Loucy (cell line): ENCODE data around the gene BSN.

Source experiments
- H2AFZ ChIP-seq: fragments of 200-600 bp; sonication (generic); 2 replicates; pipeline ENCODE4 v1.6.0; 2016; ENCODE audit warnings: antibody characterized with exemption, mild to moderate bottlenecking, low read length, moderate library complexity
- H3F3A ChIP-seq: fragments of 200-600 bp; 2 replicates; pipeline ENCODE4 v1.6.0; 2016; ENCODE audit warnings: antibody characterized with exemption, low read depth, mild to moderate bottlenecking
- H3K27me3 ChIP-seq: fragments of 200-600 bp; sonication (generic); 2 replicates; pipeline ENCODE4 v1.6.1; 2014; ENCODE audit warnings: low read length, mild to moderate bottlenecking; ENCODE audit not compliant: insufficient read depth, poor library complexity, severe bottlenecking
- H3K36me3 ChIP-seq: fragments of 200-600 bp; sonication (generic); 2 replicates; pipeline ENCODE4 v1.6.1; 2016; ENCODE audit warnings: low read length; ENCODE audit not compliant: insufficient read depth
- H3K4me1 ChIP-seq: fragments of 200-600 bp; sonication (generic); 2 replicates; pipeline ENCODE4 v1.5.1; 2014; ENCODE audit warnings: low read length, mild to moderate bottlenecking; ENCODE audit not compliant: insufficient read depth, poor library complexity, severe bottlenecking
- H3K4me2 ChIP-seq: fragments of 200-600 bp; sonication (generic); 2 replicates; pipeline ENCODE4 v1.6.0; 2014; ENCODE audit warnings: antibody characterized with exemption, low read length, low read depth, mild to moderate bottlenecking; ENCODE audit not compliant: poor library complexity, severe bottlenecking
- H3K4me3 ChIP-seq: fragments of 200-600 bp; sonication (generic); 2 replicates; pipeline ENCODE4 v1.5.1; 2014; ENCODE audit warnings: low read length, mild to moderate bottlenecking, mixed read lengths; ENCODE audit not compliant: poor library complexity, severe bottlenecking
- H3K79me2 ChIP-seq: fragments of 200-600 bp; sonication (generic); 2 replicates; pipeline ENCODE4 v1.6.1; 2014; ENCODE audit warnings: low read length; ENCODE audit not compliant: insufficient read depth
- H3K9ac ChIP-seq: fragments of 200-600 bp; sonication (generic); 2 replicates; pipeline ENCODE4 v1.6.0; 2014; ENCODE audit warnings: mild to moderate bottlenecking, low read depth, low read length, moderate library complexity; ENCODE audit not compliant: poor library complexity, severe bottlenecking
- H3K9me2 ChIP-seq: fragments of 200-600 bp; sonication (generic); replicated peaks from 2 replicates; pipeline ENCODE4 v1.6.1; 2016; ENCODE audit warnings: low read depth, low read length, mixed read lengths
- H3K9me3 ChIP-seq: fragments of 200-600 bp; sonication (generic); 2 replicates; pipeline ENCODE4 v1.6.1; 2014; ENCODE audit warnings: mild to moderate bottlenecking, antibody characterized with exemption, low read length, low read depth; ENCODE audit not compliant: insufficient read depth
- H4K20me1 ChIP-seq: fragments of 200-600 bp; sonication (generic); 2 replicates; pipeline ENCODE4 v1.6.0; 2014; ENCODE audit warnings: antibody characterized with exemption, low read length, mild to moderate bottlenecking; ENCODE audit not compliant: insufficient read depth, poor library complexity, severe bottlenecking
- CTCF ChIP-seq: fragments of 200-600 bp; sonication (generic); conservative IDR thresholded peaks from 2 replicates; pipeline ENCODE4 v1.5.1; 2014; ENCODE audit warnings: mild to moderate bottlenecking, antibody characterized with exemption, low read length
- EZH2phosphoT487 ChIP-seq: fragments of 200-600 bp; IDR thresholded peaks from 2 replicates; pipeline ENCODE4 v1.6.1; 2018; ENCODE audit warnings: antibody characterized with exemption, mild to moderate bottlenecking, moderate library complexity, borderline replicate concordance

The BSN gene

GRCh38 chr3:49611291-49611690, 57.0 kb downstream of the BSN start:
- Histone ChIP-seq H3K79me2 (no peaks in the 10 kb centered on the region), H3K9me2 (no peaks in the 10 kb centered on the region), H4K20me1 (no peaks in the 10 kb centered on the region), H3K4me2 (no peak overlapping the region), H3K4me3 (no peak overlapping the region), H3K4me1 (no peaks in the 10 kb centered on the region), H3K9me3 (no peaks in the 10 kb centered on the region), H3K9ac (no peak overlapping the region), H3K36me3 (no peaks in the 10 kb centered on the region), H3K27me3 (no peaks in the 10 kb centered on the region), H2AFZ (no peak overlapping the region), H3F3A (no peaks in the 10 kb centered on the region)
- no peak for TF ChIP-seq CTCF
- no peak for TF ChIP-seq EZH2phosphoT487

- H4K20me1 ChIP-seq = no peaks in the 10 kb centered on the region
- H3K4me3 ChIP-seq = no peak overlapping the region
- H3K36me3 ChIP-seq = no peaks in the 10 kb centered on the region
- no peak overlapping the region for H2AFZ ChIP-seq
- H3K9me3 ChIP-seq = no peaks in the 10 kb centered on the region
- no peaks in the 10 kb centered on the region for H3K79me2 ChIP-seq
- H3K9ac ChIP-seq = no peak overlapping the region
- H3K9me2 ChIP-seq = no peaks in the 10 kb centered on the region
- H3K27me3 ChIP-seq = no peaks in the 10 kb centered on the region
- no peak overlapping the region for H3K4me2 ChIP-seq
- no peaks in the 10 kb centered on the region for H3F3A ChIP-seq
- TF ChIP-seq EZH2phosphoT487 (no peak), CTCF (no peak)
- H3K4me1 ChIP-seq = no peaks in the 10 kb centered on the region
These were observed 57.4 kb downstream of the BSN start for GRCh38 chr3:49611719-49612118.

GRCh38 chr3:49614936-49615335, 60.7 kb downstream of the BSN start:
- Histone ChIP-seq H3K4me3 (no peak overlapping the region), H3K79me2 (no peaks in the 10 kb centered on the region)
- TF ChIP-seq CTCF (no peak), EZH2phosphoT487 (no peak)

More at GRCh38 chr3:49614936-49615335, 60.7 kb downstream of the BSN start:
- Histone ChIP-seq H2AFZ (no peak overlapping the region), H3K27me3 (no peaks in the 10 kb centered on the region), H3K4me1 (no peaks in the 10 kb centered on the region), H3K36me3 (no peaks in the 10 kb centered on the region), H4K20me1 (no peaks in the 10 kb centered on the region), H3F3A (no peaks in the 10 kb centered on the region), H3K4me2 (no peak overlapping the region), H3K9ac (no peak overlapping the region), H3K9me3 (no peaks in the 10 kb centered on the region), H3K9me2 (no peaks in the 10 kb centered on the region)
